ENCODE data around the gene CAMK1G.

The CAMK1G gene

DNA sequence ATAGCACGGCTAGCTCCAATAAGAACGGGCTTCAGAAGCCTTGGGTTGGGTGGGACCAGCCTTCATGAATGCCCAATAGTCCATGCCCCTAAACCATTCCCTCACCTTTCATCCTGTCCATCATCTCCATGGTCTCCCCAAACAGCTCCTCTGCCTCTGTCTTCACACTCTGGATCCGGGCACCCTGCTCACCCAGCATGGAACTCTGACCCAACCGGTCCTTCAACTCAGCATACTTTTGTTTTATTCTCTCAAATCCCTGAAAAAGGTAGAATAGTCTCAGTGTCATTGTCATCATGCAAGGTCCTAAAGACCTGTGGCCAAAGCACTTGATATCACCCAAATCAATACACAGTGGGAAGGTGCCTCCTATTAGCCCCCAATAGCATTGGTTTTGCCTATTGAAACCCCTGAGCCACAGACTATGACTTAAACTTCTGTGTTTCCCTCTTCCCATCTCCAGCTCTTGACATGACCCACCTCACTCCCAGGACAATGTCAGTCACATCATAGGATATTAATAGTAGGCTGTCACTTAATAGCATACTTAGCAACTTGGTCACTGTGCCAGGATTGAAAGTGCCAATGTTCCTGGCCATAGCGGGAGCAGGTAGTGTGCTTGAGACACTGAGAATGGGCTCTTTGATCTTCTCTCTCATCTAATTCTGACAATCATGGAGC is 33.0 kb downstream of the CAMK1G start:
- peak in 1 of 10 donors; percentile 42 for DNase-seq

DNA sequence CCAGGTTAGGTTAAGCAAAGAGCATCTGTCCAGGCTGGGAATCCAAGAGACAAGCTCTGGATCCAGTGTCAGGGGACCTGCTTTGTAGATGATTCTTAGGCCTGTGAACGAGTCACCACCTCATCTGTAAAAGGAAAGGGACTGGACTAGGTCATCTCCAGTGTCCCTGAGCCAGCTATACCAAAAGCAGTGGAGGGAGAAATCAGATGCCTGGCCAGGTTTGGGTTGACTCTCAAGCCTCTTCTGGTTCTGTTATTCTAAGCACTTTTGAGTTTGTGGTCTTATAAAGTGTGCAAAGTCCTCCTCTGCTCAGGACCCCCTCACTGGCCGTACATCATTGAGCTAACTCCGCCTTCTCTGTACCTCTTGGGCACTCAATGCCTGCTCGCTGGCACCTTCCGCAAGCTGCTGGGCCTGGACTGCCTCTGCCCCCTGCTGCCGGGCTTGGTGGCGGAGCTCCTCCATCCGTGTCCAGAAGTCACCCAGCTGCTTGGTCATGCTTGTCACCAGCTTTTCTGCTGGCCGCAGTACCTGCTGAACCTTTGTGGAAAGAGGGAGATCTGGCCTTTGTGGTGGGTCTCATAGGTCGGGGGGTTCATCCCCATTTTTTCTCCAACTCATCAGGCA is 33.6 kb downstream of the CAMK1G start:
- intact Hi-C loops (cut with DNase I), result no loop called here
- DNase-seq, result peak in 1 of 10 donors; percentile 80

More for the DNA sequence above, 33.0 kb downstream of the CAMK1G start:
- intact Hi-C loops (cut with DNase I), result no loop called here

DNA sequence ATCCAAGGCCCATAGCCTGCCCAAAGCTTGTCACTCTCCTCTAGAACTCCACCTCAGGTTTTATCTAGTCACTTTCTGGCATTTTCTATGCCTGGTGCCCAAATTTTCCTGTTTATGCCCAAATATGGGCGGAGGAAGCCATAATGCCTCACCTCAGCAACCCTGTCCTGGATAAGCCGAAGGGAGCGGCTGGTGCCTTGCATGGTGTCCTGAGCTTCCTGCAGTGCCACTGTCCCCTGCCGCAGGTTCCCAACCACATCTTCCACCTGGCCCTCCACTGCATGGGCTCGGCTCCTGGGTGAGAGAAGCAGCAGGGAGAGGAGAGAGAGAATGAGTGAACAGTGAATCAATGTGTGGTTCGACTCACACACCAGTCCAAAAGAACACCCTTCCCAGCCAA is 34.2 kb downstream of the CAMK1G start:
- DNase-seq, result peak in 1 of 10 donors; percentile 66
- intact Hi-C loops (cut with DNase I), result no loop called here

DNA sequence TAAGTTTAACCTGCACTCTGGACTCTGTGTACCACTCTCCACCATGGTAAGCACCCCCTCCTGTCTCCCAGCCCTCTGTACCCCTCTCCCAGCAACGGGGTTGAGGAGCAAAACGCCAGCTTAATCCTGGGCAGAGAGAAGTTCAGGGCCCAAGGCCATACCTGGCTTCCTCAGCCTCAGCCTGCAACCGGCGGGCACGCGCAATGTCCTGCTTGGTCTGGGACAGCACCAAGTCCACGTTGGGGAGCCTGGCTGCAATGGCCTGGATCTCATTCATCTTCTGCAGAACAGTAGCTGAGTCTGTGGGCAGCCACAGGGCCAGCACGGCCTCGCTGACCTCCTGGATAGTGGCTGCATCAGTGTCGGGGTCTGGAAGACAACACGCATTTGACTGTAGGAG is 34.8 kb downstream of the CAMK1G start:
- peak in 1 of 10 donors; percentile 78 for DNase-seq
- intact Hi-C loops (cut with DNase I), result no loop called here

DNA sequence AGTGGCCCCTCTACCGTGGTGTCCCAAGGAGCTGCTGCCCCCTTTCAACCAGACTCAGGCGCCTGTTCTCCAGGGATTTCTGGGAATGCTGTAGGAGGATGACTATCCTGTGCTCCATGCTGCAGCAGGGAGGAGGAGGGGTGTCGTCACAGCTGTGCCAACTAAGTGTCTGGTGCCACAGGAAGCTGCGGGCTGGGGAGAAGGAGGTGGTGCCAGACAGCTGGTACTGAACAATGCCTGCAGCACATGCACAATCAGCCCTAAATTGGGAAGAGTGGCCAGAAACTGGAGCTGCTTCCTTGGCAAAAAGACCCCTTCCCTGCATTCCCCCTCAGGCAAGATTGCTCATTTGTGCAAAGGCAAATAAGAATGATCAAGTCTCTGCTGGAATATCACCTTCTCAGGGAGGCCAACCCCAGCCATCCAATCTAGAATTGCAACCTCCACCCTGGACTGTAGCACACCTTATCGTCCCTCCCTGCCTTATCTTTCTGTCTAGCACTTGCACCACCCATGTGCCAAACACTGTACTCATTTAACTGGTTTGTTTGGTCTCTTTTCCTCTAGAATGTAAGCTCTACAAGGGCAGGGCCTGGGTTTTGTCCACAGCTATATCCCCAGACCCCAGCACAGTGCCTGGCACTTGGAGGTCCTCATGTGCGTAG is 35.4 kb downstream of the CAMK1G start:
- intact Hi-C loops (cut with DNase I), result no loop called here
- DNase-seq, result peak; percentile 69 to 98 (median 86)

DNA sequence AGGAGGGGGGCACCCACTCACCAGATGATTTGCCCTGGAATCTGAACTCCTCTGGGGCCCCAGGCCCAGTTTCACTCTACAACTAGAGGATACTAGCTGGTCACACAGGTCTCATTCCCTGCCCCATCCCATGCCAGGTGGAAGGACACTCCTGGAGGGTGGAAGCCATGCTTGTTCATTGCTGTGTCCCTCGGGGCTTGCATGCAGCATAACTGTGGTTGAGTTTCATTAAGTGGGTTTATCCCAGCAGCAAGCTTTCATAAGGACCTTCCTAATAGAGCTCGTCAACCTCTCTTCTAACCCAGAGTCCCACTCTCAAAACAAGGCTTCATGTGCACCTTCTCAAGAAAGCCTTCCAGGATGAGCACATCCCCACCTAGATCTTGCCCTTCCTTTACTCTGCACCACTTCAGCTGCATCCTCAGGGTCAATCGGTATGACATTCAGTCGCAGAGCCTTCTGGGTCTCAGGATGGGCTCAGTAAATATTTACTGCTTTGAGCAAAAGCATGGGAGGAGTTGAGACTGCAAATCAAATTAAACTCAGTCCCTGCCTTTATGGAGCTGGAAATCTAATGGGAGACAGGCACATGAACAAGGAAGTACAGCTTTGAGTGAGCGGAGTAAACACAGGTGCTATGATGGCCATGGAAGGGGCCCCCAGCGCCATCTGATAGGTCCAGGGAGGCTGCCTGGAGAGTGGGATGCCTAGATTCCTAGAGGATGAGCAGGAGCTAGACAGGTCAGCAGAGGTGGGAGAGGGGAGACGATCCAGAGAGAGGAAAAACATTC is 36.4 kb downstream of the CAMK1G start:
- intact Hi-C loops (cut with DNase I), result no loop called here
- peak in 1 of 10 donors; percentile 24 for DNase-seq

DNA sequence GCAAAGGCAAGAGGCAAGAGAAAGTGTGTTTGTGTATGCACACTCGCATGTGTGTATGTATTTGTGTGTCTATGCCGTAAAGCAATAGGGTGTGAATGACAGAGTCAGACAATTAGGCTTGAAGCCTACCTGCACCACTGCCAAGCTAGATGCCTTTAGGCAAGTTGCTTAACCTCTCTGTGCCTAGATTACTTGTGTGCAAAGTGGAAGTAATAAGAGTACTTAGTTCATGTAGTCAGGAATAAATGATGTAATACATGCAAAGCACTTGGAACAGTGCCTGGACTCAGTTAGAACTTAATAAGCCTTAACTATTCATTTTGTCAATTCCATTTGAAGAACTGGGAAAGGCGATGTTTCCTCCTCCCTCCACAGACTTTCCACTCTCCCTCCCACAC is 37.0 kb downstream of the CAMK1G start:
- intact Hi-C loops (cut with DNase I), result no loop called here

DNA sequence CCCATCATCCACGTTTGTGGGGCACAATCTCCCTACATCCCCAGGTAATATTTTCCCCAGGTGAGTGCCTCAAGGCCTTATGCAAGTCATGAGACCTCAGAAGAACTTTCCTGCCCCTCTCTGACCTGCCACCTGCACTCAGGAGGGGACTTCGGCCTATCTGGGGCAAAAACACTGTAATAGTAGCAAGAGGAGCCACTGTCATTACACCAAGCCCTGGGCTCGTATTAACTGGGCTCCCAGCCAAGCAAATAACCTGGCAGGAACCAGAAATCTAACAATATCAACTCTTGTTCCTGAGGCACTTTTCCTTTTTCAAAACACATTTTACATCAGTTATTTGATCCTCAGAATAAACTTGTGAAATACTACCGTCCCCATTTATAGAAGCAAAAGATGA is 37.8 kb downstream of the CAMK1G start:
- intact Hi-C loops (cut with DNase I), result no loop called here
- no peak for DNase-seq

More for the DNA sequence above, 37.0 kb downstream of the CAMK1G start:
- no peak for DNase-seq

DNA sequence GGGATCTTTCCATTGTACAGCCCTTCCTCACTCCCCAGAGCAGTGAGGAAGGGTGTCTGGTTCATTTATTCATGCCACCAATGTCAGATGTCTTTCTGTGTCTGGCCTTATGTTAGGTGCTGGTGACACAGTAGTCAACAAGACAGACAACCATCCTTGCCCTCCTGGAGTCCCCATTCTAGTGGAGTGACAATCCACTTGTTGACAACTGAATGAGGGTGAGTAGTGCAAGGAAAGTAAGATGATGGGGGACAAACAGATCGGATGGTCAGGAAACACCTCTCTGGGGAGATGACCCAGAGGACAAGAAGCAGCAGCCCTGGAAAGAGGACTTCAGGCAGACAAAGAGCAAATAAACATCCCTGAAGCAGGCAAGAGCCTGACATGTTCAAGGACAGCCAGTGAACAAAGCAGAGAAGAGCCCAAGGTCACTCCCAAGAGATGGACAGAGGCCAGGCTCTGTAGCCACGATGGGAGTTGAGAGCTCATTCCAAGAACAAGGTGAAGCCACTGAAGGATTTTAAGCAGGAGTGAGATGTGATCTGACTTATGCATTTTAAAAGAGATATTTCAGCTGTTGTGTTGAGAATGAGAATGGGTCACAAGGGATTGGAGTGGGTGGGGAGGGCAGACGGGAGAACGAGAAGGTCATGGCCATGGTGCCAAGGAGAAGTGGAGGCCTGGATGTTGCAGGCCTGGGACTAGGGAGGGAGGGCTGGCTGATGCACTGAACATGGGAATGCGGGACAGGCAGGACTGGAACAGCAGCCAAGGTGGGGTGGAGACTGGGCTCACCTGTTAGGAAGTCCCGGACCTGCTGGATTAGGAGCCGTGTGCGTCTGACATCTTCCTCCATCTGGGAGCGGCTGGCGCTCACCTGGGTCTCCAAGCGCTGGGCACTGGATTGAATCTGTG is 38.5 kb downstream of the CAMK1G start:
- intact Hi-C loops (cut with DNase I), result no loop called here
- DNase-seq, result peak in 1 of 10 donors; percentile 31

DNA sequence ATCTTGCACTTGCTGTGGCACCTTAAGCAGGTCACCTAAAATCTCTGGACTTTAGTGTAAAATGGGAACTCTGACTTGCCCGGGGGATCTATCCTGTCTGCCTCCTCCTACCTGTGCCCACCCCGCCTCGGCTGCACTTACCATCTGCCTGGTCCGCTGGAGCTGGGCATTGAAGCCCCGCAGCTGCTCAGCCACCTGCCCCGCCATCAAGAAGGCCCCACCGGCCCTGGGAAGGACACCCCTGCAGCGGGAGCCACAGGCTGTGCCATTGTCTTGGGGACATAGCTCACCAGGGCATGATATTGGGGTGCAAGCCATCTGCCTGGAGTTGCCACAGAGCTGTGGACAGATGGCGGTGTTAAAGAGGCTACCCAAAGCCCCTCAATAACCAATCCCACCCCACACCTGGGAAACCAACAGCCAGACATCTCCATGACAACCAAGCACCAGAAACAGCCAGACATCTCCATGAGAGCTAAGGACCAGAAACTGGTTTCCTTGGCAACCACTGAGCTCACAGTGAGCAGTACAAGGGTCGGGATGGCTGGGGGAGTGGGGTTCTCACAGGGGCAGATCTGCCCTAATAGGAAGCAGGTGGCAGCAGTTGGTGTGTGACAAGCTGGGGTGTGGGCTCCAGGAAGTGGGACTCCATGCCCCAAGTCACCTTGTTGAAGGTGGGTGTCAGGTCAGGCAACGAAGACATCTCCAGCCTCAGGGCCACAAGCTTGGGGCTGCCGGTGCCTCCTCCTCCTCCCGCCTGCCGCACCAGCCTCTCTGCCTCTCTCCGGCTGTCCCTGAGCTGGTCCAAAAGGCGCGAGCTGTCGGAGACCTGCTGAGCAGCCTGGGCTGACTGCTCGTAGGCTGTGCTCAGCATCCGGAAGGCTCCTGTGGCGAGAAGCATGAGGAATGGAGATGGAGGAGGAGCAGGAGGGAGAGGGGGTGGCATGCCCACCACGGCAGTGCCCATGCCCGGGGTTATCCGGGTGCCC is 39.6 kb downstream of the CAMK1G start:
- intact Hi-C loops (cut with DNase I), result no loop called here

DNA sequence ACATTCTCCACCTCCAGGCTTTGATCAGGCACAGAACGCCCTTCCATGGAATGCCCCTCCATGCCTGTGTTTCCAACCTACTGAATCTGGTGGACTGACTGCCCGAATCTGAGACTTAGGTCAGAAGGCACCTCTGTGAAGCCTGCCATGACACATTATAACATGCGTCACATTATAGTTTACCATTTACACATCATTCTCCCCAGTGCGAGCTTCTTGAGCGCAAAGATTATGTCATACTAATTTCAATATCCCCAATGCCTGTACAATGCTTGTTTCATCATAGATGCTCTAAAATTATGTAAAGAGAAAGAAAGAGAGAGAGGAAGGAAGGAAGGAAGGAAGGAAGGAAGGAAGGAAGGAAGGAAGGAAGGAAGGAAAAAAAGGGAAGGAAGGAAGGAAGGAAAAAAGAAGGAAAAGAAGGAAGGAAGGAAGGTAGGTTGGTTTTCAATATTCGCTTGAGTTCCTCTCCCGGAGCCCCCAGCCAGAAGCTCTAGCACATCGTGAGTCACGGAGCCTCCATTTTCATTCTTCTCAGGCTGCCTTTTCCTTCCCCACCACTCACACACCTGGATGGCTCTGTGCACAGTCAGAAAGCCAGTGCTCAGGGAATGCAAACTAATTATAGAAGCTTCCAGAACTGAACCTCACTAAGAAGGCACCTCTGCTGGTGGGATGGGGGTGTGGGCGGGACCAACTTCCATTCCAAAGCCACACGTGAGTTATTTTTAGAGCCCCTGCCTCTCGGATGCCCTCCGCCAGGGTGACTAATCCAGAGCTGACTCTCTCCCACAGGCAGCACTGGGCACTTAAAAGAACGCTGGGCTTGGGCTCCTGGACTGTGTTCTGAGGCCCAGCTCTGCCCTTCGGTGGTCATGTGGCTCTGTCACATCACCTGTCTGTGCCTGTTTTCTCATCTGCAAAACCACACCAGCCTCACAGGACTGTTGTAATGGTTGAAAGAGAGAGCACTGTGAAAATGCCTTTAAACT is 41.3 kb downstream of the CAMK1G start:
- intact Hi-C loops (cut with DNase I), result loop anchor here (5.0 kb wide), 1 partner anchor 48 kb away; no protein-coding TSS in a partner anchor

More for the DNA sequence above, 39.6 kb downstream of the CAMK1G start:
- DNase-seq, result peak in 5 of 10 donors; percentile 47 to 93 (median 84)

DNA sequence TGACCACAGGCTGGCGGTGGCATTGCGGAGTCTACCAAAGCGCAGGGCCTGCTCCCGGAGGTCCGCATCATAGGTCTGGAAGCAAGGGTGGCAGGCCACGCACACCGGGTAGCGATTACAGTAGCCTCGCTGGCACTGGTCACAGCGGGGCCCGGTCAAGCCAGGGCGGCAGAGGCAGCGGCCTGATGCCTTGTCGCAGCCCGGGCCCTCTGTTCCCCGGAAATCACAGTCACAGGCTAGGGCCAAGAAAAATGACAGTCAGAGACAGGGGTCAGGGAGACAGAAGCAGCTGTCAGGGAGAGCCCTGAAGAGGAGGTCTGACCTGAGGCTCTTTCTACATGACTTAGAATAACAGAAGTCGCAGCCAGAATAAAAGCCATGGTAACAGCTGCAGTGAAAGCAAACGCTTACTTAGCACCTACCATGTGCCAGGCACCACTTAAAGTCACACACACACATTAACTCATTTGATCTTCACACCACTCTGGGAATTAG is 42.3 kb downstream of the CAMK1G start:
- no peak for DNase-seq
- intact Hi-C loops (cut with DNase I), result loop anchor here (2.0 to 5.0 kb wide), 2 partner anchors 23 to 49 kb away; no protein-coding TSS in a partner anchor

More for the DNA sequence above, 41.3 kb downstream of the CAMK1G start:
- peak in 1 of 10 donors; percentile 84 for DNase-seq

DNA sequence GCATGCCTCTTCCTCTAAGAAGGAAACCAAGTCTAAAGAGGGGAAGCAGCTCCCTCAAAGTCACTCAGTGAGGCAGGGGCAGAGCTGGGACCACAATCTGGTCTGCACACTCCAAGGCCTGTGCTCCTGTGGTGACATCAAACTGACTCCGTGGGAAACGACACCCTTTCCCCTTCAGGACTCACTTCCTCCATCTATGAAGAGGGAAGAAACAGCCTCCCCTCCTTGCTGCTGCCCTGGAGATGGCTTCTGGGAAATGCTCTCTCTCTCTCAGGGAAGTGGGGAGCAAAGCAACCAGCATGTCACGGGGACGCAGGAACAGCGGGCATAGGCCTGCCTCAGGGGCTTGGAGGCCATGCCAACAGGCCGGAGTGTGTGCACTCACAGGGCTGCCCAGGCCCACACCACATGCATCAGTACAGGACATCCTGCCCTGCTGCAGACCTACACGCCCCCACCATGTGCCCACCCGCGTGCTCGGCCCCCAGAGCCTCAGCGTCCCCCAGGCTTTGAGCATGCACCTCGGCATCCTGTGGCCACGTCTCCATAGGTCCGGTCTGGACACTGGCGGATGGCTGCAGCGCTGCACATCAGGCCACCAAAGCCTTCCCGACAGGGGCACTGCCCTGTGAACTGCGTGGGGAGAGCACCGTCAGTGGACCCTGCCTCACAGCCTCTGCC is 43.0 kb downstream of the CAMK1G start:
- no peak for DNase-seq
- intact Hi-C loops (cut with DNase I), result loop anchor here (2.0 to 5.0 kb wide), 2 partner anchors 24 to 49 kb away; no protein-coding TSS in a partner anchor

DNA sequence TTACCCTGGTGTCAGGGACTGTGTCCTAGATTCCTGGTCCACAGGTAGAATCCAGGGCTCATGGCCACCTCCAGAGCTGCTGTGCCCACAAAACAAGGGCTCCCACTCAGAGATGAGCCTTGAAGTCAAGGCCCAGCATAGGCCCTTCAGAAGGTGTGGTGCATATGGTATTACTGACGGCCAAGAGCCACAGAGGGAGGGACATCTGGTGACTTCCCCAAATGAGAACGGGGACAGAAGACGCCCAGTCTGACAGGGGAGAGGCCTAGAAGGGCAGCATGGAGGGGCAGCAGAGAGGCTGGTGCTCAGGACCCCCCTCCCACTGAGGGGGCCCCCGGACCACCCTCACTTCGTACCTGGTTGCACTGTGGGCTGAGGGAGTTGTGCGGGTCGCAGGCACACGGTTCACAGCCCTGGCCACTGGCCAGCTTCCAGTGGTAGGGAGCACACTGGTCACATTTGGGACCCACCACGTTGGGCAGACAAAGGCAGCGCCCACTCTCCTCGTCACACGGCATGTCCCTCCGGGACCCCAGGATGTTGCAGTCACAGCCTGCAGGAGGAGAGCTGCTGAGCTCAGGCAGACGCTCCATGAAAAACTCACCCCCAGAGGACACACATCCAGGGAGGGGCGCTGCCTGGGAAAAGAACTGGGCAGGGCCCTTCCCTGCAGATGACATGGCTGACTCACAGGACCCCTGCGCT is 43.7 kb downstream of the CAMK1G start:
- intact Hi-C loops (cut with DNase I), result loop anchor here (2.0 to 5.0 kb wide), 2 partner anchors 24 to 50 kb away; no protein-coding TSS in a partner anchor
- no peak for DNase-seq

DNA sequence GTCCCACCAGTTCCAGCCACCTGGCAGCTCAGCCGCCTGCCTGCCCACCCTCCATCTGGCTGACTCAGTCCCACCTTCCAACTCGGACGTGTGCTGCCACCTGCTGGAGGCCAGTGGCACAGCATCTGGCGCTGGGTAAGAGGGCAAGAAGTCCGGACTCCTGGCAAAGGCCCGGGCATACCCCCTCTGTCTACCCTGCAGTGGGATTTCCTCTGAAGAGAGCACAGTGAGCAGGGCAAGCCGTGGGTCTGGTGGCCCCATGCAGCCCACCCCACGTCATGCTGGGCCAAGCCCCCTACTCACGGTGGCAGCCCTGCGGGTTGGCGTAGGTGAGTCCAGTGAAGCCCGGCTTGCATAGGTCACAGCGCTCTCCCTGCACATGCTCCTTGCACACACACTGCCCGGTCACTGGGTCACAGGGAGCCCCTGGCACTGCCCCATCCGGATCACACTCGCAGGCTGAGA is 44.2 kb downstream of the CAMK1G start:
- intact Hi-C loops (cut with DNase I), result loop anchor here (2.0 to 5.0 kb wide), 2 partner anchors 25 to 50 kb away; no protein-coding TSS in a partner anchor
- peak; percentile 71 to 97 (median 88) for DNase-seq

All from posterior cingulate gyrus (tissue), 11 donors.